HEK293T (cell line): ENCODE data around the gene AS3MT.

Source experiments
- CTCF ChIA-PET: fragments of 350-600 bp; formaldehyde crosslinking; extraction: SDS; loops from one replicate; lab custom pipeline; 2021; ENCODE audit warnings: antibody characterized with exemption, inconsistent platforms; lab: Yijun Ruan, JAX
- POLR2A ChIA-PET: fragments of 350-600 bp; formaldehyde crosslinking; extraction: SDS; loops from one replicate; lab custom pipeline; 2020; ENCODE audit warnings: antibody characterized with exemption, inconsistent platforms; lab: Yijun Ruan, JAX
- DNase-seq: peaks from one replicate; pipeline ENCODE4 v3.0.0; 2012; ENCODE audit warnings: mixed read lengths; ENCODE audit errors: extremely low spot score
- ARNT ChIP-seq: fragments of 450-650 bp; IDR thresholded peaks from 2 replicates; pipeline ENCODE4 v1.6.1; 2017; ENCODE audit warnings: mild to moderate bottlenecking
- BHLHE40 ChIP-seq: fragments of 450-650 bp; IDR thresholded peaks from 2 replicates; pipeline ENCODE4 v1.6.1; 2016; ENCODE audit warnings: mild to moderate bottlenecking, moderate library complexity, borderline replicate concordance
- CTBP1 ChIP-seq: fragments of 450-650 bp; IDR thresholded peaks from 2 replicates; pipeline ENCODE4 v1.6.1; 2016; ENCODE audit warnings: borderline replicate concordance
- ELF4 ChIP-seq: fragments of 450-650 bp; IDR thresholded peaks from 2 replicates; pipeline ENCODE4 v1.6.1; 2017; ENCODE audit warnings: antibody characterized with exemption
- FOXA1 ChIP-seq: fragments of 450-650 bp; IDR thresholded peaks from 2 replicates; pipeline ENCODE4 v1.6.1; 2016; ENCODE audit warnings: mild to moderate bottlenecking
- FOXK2 ChIP-seq: fragments of 450-650 bp; IDR thresholded peaks from 2 replicates; pipeline ENCODE4 v1.6.1; 2016; ENCODE audit warnings: mild to moderate bottlenecking
- FOXM1 ChIP-seq: fragments of 450-650 bp; IDR thresholded peaks from 2 replicates; pipeline ENCODE4 v1.6.1; 2017; ENCODE audit warnings: mild to moderate bottlenecking, borderline replicate concordance
- HDGF ChIP-seq: fragments of 450-650 bp; IDR thresholded peaks from 2 replicates; pipeline ENCODE4 v1.6.1; 2017; ENCODE audit warnings: antibody characterized with exemption, borderline replicate concordance
- L3MBTL2 ChIP-seq: fragments of 450-650 bp; conservative IDR thresholded peaks from 2 replicates; pipeline ENCODE4 v1.6.1; 2016; ENCODE audit warnings: mild to moderate bottlenecking
- LEF1 ChIP-seq: fragments of 450-650 bp; IDR thresholded peaks from 2 replicates; pipeline ENCODE4 v1.6.1; 2017; ENCODE audit warnings: mild to moderate bottlenecking, borderline replicate concordance
- NFRKB ChIP-seq: fragments of 450-650 bp; IDR thresholded peaks from 2 replicates; pipeline ENCODE4 v1.6.1; 2016; ENCODE audit warnings: mild to moderate bottlenecking, moderate library complexity
- SP1 ChIP-seq: fragments of 450-650 bp; IDR thresholded peaks from 2 replicates; pipeline ENCODE4 v1.6.1; 2017
- SUZ12 ChIP-seq: fragments of 450-650 bp; IDR thresholded peaks from 2 replicates; pipeline ENCODE4 v1.6.1; 2016; ENCODE audit warnings: mild to moderate bottlenecking
- TARDBP ChIP-seq: fragments of 450-650 bp; IDR thresholded peaks from 2 replicates; pipeline ENCODE4 v1.6.1; 2016
- ZNF384 ChIP-seq: fragments of 450-650 bp; IDR thresholded peaks from 2 replicates; pipeline ENCODE4 v1.6.1; 2016
- TF ChIP-seq, protein P1 (sequence below): fragments of 450-650 bp; IDR thresholded peaks from 2 replicates; pipeline ENCODE4 v1.6.1; 2016

Gene AS3MT

DNA sequence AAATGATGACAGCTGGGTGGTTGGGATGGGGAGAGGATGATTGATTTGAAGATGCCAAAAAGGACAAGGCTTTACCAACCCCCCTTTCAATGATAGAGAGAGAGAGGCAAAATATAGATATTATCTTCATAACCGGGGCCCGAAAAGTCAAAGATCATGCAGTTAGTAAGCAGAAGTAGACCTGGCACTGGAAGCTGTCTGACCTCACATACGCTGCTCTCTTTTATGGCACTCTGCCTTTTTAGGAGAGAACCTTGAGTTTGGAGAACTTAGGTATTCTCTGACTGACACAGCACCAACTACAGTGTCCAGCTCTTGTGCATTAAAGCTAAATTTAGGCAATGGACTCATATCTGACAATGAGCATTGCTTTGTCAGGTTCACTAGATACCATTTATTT is 79.5 kb downstream of the AS3MT start:
- CTCF ChIA-PET, result no interaction called here
- POLR2A ChIA-PET, result interaction anchor here (0.6 kb wide), 1 partner anchor 31 kb away, joined by 3 read pairs; the partner anchor contains the start of gene CNNM2
- no peak for TF ChIP-seq ARNT
- no peak for TF ChIP-seq FOXK2
- no peak for DNase-seq

DNA sequence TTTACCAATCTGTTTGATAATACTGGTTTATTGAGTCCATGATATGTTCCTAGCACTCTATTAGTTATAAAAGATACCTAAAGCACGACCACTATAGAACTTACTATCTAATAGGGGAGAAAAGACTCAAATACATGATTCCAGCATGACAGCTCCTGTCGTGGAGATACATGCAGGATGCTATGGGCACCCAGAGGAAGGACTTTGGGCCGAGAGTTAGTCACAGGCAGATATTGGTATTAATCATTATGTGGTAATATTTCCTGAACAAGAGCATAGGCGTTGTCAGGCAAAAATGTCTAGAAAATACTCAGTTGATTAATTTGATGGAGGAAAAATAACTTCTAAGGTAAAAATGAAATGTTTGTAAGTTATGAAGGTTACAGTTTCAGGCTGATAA is 80.6 kb downstream of the AS3MT start:
- POLR2A ChIA-PET, result interaction anchor here (0.5 kb wide), 1 partner anchor 458 kb away, joined by 3 read pairs; no protein-coding TSS in a partner anchor
- no peak for DNase-seq
- no peak for TF ChIP-seq NFRKB
- TF ChIP-seq BHLHE40, result no peak
- TF ChIP-seq SP1, result no peak
- no peak for TF ChIP-seq L3MBTL2
- TF ChIP-seq FOXK2, result no peak
- TF ChIP-seq SUZ12, result no peak
- no peak for TF ChIP-seq LEF1
- TF ChIP-seq HDGF, result no peak
- no peak for TF ChIP-seq CTBP1
- no peak for TF ChIP-seq FOXA1
- TF ChIP-seq, protein P1, sequence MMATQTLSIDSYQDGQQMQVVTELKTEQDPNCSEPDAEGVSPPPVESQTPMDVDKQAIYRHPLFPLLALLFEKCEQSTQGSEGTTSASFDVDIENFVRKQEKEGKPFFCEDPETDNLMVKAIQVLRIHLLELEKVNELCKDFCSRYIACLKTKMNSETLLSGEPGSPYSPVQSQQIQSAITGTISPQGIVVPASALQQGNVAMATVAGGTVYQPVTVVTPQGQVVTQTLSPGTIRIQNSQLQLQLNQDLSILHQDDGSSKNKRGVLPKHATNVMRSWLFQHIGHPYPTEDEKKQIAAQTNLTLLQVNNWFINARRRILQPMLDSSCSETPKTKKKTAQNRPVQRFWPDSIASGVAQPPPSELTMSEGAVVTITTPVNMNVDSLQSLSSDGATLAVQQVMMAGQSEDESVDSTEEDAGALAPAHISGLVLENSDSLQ, result no peak
- TF ChIP-seq ZNF384, result no peak
- TF ChIP-seq TARDBP, result no peak
- no peak for TF ChIP-seq ARNT
- TF ChIP-seq FOXM1, result no peak
- TF ChIP-seq ELF4, result no peak
- CTCF ChIA-PET, result no interaction called here

DNA sequence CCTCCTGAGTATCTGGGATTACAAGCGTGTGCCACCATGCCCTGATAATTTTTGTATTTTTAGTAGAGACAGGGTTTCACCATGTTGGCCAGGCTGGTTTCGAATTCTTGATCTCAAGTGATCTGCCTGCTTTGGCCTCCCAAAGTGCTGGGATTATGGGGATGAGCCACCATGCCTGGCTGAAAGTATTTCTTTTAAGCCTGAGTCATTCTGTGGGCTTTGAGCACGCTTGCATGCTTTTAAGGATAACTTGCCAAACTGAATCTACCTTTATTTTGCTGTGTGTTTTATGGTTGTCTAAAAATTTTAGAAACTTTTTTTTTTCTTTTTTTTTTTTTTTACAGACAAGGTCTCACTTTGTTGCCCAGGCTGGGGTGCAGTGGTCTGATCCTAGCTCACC is 82.0 kb downstream of the AS3MT start:
- no peak for DNase-seq
- ChIA-PET POLR2A (no interaction called here), CTCF (no interaction called here)
- no peak for TF ChIP-seq LEF1
- no peak for TF ChIP-seq FOXK2
- no peak for TF ChIP-seq L3MBTL2
- TF ChIP-seq FOXM1, result no peak
- TF ChIP-seq, protein P1, result no peak
- no peak for TF ChIP-seq CTBP1
- no peak for TF ChIP-seq HDGF
- TF ChIP-seq NFRKB, result no peak
- no peak for TF ChIP-seq BHLHE40
- no peak for TF ChIP-seq TARDBP
- no peak for TF ChIP-seq ZNF384
- no peak for TF ChIP-seq ARNT
- no peak for TF ChIP-seq SP1
